Stromal cell of bone marrow (primary cell): ENCODE measurements around the gene WFS1.

Source experiments
- DNase-seq: peaks from one replicate; pipeline ENCODE4 v3.0.0-alpha.2; 2012; ENCODE audit warnings: low read depth

WFS1 gene

DNA sequence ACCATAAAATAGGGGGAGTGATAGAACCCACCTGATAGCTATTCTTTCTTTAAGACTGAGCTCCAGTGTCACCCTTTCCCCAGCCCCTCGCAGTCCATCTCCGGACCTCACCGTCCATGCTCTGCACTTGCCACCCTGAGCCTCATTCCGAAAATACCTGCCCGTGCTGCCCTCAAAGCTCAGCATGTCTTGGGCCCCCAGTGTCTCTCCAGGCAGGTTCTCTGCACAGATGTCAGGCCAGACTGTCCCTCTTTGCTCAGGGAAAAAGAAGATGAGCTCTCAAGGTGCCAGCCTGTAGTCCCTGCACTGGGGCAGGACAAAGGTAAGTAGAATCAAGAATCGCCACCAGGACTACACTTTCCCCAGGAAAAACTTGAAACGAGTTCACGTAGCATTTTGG lies 9.8 kb upstream of the WFS1 start:
- DNase-seq, result no peak

GRCh38 chr4:6262176-6262575 lies 7.5 kb upstream of the WFS1 start:
- no peak for DNase-seq

DNA sequence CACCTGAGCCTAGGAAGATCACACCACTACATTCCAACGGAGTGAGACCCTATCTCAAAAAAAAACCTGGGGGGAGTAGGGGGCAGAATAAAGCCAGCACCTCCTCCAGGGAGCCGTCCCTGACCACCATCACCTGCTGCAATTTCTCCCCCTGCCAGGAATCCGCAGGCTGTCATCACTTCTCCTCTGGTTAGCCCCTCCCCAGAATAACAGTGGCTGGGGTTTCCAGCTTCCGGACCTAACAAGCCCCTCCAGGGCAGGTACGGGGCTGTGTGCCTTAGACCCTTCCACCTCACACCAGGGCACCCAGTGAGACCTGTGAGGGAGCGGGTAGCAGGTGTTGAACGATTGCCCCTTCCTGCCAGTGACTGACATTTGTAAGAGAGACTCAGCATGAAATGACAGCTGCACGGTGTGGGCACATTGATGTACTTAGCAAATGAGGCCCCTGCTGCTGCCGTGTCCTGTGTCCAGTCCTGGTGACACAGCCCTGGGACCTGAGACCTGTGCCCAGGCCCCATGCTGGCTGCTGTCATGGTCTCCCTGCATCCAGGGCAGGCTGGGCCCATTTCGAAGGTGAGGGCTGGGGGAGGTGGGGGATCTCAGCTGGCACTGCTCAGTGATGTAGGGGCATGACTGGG lies 6.7 kb upstream of the WFS1 start:
- no peak for DNase-seq

DNA sequence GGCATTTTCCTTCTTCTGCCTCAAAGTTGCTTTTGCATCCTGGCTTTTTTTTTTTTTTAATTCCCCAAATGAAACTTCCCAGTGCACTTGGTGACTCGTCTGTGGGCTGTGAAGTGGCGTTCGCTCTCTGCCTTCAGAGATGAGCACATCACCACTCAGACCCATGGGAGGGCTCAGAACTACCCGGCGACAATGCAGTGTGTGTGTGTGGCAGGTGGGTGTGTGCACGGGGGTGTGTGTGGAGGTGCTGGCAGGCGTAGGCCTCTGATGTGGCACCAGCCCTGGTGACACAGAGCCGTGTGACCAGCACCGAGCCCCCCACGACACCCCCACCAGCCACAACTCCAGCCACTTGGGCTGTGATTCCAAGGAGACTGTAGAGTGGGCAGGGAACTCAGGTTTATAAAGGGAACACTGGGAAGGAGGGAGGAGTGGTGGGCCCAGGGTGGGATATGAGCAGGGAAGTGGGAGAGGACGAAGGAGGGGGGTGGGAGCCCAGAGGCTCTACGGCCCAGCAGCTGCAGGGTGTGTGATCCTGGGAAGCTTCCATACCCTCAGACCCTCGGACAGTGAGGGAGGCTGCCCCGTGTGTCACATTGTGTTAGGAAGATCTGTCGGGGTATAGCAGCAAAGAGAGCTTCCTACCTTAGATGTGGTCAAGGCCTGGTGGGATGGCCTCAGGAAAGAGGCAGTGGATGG lies 6.0 kb upstream of the WFS1 start:
- DNase-seq, result no peak

DNA sequence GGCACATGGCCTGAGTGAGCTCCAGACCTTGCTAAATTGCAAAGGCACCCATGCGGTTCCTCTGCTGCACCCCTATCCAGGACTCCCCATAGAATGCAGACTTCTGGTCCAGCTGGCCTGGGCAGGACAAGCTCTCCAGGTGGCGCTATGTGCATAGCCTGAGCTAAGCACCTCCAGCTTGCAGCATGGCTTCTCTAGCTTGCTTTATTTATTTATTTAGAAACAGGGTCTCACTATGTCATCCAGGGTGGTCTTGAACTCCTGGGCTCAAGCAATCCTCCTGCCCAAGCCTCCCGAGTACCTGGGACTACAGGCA lies 5.5 kb upstream of the WFS1 start:
- DNase-seq, result no peak

DNA sequence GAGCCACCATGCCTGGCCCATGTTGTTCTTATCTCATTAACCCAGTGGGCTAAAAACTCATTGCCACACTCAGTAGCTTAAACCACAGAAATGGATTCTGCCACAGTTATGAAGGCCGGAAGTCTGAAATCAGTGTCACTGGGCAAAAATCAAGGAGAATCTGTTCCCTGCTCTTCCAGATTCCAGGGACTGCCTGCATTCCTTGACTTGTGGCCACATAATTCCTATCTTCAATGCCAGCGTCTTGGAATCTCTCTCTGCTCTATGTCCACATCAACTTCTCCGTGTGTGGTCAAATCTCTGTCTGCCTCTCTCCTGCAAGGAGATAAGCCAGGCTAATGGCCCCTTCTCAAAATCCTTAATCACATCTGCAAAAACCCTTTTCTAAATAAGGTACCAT lies 4.1 kb upstream of the WFS1 start:
- no peak for DNase-seq

- DNase-seq, result no peak
These were observed 2.1 kb upstream of the WFS1 start for GRCh38 chr4:6267573-6267972.

- DNase-seq, result no peak
These were observed 717 bp upstream of the WFS1 start for GRCh38 chr4:6268650-6269615.

- no peak for DNase-seq
These were observed 1.0 kb downstream of the WFS1 start for GRCh38 chr4:6270636-6271121.

GRCh38 chr4:6271206-6271605 lies 1.6 kb downstream of the WFS1 start:
- DNase-seq, result no peak

DNA sequence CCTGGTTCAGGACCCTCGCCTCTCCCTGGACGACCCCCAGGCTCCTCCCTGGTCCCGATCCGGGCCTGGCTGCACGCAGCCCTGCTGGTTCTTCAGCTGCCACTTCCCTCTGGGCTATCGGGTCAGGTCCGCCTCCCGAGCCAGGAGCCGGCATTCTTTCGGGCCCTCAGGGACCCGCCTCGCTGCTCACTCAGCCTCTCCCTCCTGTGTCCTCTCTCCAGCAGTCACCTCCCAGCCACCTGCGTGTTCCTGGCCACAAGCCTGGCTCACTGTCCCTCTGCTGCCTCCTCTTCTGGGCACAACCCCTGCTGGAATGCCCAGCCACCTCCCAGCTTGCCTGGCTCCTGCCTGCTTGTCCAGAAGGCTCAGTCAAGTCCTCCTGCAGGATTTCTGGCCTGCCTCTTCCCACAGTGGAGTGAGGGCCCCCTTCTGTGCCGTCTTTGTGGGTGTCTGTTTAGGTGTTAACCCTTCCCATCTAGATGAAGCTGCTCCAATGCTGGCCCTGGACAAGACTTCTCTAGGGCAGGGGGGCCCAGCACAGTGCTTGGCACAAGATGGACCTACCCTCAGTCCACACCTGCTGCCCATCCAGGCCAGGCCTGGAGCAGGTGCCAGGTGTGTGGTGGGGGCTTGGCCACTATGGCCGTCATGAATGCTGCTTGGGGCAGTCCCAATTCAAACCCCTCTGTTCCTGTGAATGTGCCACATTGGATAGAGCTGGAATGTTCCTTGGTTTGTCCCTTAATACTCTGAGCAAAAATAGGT lies 2.2 kb downstream of the WFS1 start:
- DNase-seq, result no peak

DNA sequence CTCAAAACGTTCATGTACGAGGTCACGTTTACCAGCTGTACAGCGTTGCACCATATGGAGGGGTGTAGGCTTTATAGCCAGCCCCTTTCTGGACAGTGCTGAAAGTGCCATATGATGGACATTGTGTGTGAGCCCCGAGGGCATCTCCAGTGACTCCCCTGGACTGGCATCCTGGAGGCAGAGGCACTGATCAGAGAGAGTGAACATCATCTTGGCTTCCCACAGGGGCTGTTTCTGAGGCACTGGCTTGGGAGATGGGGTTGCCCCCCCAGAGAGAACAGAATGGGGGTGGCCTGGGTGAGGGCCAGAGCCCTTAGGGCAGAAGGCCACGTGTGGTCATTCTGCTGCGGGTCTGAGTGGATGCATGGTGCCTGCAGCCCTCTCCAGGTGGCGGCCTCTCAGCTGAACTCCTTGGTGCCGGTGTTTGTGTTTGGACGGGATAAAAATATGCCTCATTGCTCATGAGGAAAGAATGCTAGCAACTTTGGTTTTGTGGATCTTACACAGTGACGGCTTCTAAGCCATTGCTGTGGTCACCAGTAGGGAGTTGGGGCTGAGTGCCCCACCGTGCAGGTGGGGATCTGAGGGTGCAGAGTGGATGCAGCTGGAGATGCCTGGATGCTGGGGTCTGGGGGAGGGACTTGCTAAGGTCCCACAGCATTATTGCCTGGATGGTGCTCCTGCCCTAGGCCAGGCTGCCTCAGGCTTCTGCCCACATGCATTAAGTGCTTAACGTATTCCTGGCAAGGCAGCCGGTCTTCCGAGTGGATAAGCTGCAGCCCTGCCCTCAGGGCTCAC lies 3.4 kb downstream of the WFS1 start:
- peak; percentile 25 for DNase-seq

- no peak for DNase-seq
These were observed 4.0 kb downstream of the WFS1 start for GRCh38 chr4:6273661-6273990.

DNA sequence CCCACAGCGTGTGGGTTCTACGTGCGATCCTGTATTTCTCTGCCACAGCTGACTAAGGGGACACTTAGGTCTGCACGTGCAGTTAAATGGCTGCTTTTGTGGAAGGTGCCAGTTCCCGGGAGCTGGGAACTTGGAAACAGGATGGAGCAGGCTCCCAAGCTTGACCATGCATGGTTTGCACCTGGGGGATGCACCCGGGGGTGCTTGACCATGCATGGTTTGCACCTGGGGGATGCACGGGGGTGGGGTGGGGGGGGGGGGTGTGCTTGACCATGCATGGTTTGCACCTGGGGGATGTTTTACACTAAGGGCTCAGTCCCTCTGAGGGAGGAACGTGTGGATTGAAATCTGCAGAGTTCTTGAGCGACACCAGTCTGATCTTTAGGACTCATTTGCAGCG lies 5.7 kb downstream of the WFS1 start:
- no peak for DNase-seq

DNA sequence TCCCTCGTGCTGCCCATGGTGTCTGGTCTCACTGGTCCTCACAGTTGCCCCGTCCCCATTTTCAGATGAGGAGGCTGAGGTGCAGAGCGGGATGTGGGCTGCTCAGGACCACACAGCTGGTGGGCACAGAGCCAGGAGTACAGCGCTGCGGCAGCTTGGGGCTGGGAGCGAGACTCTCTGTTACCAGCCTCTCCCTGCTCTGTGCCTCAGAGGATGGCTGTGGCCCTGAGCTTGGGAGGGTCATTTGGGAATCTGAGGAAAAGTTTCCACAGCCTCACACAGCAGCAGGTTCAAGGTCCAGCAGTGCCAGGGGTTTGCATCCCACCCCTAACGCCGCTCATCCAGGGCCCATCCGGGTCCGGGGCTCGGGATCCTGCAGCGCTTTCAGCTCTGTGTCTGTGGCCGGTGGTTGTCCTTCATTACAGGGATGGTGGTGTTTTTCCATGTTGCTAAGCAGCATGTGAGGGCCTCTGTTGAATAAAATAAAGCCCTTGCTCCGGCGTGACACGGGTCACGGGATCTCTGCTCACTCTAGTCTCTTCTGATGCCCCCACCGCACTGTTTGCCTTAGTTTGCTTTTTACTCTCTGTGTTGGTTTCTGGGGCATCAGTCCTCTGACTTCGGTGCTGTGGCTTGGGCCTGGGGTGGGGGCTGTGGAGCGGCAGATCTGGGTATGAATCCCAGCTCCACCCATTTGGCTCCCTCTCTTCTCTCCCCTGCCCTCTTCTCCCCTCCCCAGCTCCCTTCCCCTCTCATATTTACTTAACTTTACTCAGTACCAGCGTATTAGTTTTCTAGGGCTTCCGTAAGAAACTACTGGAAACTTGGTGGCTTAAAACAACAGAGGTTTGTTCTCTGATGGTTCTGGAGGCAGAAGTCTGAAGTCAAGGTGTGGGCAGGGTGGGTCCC lies 6.5 kb downstream of the WFS1 start:
- no peak for DNase-seq

DNA sequence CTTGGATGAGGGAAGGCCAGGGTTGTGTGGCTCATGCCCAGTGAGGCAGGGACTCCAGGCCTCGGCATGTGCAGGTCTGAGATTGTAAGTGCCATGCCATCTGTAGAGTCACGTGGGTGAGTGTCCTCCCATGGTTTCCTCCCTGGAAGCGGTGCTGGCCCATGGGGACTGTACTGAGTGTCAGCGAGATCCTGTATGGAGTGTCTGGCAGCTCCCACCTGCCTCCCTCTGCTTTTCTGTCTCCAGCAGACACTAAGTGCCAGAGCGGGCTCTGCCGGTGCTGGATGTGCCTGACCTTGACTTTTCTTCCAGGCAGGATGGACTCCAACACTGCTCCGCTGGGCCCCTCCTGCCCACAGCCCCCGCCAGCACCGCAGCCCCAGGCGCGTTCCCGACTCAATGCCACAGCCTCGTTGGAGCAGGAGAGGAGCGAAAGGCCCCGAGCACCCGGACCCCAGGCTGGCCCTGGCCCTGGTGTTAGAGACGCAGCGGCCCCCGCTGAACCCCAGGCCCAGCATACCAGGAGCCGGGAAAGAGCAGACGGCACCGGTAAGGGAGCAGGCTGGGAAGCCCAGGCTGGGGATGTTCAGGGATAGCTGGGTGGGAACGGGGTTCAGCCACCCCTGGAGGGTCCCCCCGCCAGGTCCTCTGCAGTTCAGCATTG lies 7.6 kb downstream of the WFS1 start:
- no peak for DNase-seq

DNA sequence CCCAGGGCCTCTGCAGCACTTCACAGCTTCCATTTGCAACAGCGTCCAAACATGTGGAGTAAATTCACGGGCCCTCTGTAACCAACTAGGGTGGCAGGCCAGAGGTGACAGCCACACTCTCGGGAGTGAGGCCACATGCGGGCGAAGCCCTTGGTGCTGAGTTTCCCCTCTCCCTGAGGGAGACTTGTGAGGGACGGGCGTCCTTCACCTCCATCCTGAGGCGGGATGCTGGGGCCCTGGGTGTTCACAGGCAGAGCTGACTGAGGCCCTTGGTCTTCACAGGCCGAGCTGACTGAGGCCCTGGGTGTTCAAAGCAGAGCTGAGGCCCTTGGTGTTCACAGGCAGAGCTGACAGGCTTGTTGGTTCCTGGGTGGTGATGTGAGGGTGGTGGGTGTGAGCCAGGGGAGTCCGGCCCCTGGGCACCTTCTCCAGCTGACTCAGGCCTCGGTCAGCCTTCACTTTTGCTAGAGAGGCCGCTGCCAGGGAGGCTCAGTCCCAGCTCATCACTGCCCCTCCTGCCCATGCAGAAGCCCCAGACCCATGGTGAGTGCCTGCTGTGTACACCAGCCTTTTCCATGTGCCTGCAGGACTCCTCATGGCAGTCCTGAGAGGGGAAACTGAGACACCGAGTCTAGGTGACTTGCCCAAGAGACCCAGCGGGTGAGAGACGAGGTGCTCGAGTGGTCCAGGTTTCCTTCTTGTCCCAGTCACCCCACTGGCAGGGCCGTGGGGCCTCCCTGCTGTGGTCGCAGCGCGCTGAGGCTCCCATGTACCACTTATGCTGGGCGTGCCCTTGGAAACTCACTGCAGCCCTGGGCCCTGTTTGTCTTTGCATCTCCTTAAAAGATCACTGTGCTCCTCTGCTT lies 8.5 kb downstream of the WFS1 start:
- no peak for DNase-seq

DNA sequence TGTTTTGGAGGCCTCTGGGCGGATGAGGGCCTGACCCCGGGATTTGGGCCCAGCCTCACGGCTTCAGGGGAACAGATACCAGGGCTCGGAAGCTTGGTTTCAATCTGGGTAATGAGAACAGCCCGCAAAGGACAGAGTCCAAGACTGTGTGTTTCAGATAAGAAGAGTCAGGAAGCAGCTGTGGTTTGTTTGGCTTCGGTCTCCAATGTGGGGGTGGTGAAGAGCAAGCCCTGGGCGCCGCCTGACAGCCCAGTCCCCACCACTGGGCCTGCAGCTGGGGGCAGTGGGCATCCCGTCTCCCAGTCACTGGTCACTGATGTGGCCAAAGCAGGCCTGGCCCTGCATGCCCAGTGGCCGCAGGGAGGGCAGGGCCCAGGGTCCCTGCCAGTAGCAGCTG lies 9.1 kb downstream of the WFS1 start:
- no peak for DNase-seq
